Activated T-helper 1 cell treated with Interleukin-2 at 50 U/mL for 16 hours (primary cell): ENCODE data around the gene MEA1.
A peak's percentile ranks its signal among the peaks of the same experiment; 100 is the strongest.
"Not testable (repeated sequence)": the region's sequence is repeated elsewhere in the genome, so short reads cannot be mapped to it uniquely, and the experiment has no call there.

Source experiments
- DNase-seq: peaks from one replicate; pipeline ENCODE4 v3.0.0-alpha.2; 2020; ENCODE audit warnings: low read depth

MEA1 gene

DNA sequence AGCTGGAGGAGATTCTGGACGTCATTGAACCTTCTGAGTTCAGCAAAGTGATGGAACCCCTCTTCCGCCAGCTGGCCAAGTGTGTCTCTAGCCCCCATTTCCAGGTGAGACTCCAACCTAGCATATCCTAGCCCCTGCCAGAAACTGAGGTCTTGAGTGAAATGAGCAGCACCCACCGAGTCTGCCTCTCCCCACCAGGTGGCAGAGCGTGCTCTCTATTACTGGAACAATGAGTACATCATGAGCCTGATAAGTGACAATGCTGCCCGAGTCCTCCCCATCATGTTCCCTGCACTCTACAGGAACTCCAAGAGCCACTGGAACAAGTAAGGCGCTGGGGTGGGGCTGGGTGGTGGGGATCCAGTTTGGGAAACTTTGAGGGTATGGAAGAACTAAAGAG is 4.6 kb downstream of the MEA1 start:
- DNase-seq, result no peak

DNA sequence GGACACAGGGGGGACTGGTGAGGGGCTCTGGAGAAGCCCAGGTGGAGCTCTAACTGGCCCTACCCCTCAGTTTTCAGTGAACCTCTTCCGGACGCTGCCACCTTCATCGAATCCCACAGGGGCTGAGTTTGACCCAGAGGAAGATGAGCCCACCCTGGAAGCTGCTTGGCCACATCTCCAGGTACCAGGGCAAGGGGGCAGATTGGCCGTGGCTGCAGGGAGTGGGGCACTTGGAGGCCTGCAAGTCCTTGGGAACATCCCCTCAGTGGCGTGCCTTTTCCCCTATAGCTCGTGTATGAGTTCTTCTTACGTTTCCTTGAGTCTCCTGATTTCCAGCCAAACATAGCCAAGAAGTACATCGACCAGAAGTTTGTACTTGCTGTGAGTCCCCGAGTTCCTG is 6.6 kb downstream of the MEA1 start:
- no peak for DNase-seq

DNA sequence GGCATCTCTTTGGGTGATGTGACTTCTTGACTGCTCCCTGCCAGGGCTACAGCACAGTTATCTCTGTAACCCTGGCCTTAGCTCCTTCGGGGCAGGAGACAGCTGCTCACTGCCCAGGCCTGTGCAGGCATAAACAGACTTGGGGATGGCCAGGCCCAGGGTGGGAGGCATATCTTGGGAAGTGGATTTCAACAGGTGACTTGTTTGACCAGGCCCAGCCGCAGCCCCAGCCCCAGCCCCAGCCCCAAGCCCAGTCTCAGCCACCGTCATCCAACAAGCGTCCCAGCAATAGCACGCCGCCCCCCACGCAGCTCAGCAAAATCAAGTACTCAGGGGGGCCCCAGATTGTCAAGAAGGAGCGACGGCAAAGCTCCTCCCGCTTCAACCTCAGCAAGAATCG is 7.5 kb downstream of the MEA1 start:
- DNase-seq, result no peak

DNA sequence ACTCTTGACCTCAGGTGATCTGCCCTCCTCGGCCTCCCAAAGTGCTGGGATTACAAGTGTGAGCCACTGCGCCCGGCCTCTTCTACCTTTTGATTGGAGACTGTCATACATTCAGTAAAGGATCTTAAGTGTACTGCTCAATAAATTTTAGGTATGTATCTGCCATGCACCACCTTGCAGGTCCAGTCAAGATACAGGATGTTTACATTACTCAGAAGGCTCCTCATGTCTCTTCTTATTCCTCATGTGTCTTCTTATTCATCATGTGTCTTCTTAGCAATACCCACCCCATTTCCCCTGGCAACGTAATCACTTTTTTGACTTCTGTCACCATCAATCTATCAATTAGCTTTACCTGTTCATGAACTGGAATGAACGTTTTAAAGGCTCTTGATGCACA is 7.9 kb downstream of the MEA1 start:
- DNase-seq, result no peak

DNA sequence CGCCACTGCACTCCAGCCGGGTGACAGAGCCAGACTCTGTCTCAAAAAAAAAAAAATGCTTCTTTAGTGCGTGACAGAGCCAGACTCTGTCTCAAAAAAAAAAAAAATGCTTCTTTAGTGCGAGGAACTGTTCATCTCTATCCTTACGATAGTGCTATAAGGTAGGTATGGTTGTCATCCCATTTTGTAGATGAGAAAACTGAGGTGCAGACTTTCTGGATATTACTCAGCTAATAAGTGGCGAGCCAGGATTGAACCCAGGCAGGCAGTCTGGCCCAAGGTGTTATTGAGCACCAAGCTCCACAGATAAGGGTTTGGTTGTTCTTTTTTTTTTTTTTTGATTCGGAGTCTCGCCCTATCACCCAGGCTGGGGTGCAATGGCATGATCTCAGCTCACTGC is 11.9 kb downstream of the MEA1 start:
- no peak for DNase-seq

DNA sequence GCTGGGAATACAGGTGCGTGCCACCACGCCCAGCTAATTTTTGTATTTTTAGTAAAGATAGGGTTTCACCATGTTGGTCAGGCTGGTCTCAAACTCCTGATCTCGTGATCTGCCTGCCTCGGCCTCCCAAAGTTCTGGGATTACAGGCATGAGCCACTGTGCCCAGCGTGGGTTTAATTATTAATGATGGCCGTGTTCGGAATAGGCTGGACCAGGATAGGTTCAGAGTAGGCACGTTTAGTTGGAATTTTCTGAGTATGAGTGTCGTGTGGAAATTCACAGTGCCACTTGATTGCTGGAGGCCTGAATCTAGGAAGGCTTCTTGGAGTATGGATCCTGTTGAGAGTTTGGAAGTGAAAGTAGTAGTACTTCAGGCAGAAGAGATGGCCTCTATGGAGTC is 15.5 kb downstream of the MEA1 start:
- DNase-seq, result not testable (repeated sequence)

DNA sequence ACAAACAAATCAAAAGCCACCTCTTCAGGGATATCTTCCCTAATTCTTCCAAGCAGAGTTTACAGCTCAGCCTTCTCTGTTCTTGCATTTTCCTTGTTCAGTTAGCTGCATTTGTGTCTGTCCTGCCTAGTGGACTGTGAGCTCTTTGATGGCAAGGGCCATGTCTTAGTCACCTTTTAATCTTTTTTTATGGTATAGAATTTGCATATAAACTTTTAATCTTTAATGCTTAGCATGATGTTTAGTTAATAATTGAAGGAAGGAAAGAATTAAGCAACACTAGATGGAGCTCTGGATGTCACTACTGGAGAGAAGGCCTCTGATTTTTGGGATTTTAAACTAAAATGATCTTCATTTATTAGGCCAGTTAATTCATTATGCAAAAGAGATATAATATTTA is 17.2 kb downstream of the MEA1 start:
- DNase-seq, result no peak

DNA sequence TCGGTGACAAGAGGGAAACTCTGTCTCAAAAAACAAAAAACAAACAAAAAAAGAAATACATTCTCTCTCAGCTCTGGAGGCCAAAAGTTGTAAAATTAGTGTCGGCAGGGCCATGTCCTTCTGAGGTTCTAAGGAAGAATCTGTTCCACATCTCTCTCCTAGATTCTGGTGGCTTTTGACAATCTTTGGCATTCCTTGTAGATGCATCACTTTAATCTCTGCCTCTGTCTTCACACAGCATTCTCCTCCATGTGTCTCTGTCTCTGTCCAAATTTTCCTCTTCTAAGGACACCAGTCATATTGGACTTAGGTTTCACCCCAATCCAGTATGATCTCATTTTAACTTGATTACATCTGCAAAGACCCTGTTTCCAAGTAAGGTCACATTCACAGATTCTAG is 20.3 kb downstream of the MEA1 start:
- DNase-seq, result no peak

DNA sequence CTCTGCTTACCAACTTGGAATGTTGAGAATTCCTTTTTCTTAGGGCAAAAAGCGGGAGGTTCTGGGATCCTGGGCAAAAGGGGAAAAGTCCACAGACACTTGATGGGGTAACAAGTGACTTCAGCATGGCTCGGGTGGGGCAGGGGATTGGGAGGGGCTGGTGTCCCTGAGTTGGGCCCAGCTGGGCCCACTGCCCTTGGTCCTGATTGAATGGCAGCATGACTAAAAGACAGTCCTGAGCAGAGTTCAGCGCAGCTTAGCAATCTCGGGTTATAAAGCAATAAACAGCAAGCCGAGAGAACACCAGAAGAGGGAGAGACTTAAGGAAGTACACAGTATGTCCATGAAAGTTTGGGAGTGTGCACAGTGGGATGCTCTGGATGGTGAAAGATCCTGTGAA is 23.8 kb downstream of the MEA1 start:
- DNase-seq, result no peak

DNA sequence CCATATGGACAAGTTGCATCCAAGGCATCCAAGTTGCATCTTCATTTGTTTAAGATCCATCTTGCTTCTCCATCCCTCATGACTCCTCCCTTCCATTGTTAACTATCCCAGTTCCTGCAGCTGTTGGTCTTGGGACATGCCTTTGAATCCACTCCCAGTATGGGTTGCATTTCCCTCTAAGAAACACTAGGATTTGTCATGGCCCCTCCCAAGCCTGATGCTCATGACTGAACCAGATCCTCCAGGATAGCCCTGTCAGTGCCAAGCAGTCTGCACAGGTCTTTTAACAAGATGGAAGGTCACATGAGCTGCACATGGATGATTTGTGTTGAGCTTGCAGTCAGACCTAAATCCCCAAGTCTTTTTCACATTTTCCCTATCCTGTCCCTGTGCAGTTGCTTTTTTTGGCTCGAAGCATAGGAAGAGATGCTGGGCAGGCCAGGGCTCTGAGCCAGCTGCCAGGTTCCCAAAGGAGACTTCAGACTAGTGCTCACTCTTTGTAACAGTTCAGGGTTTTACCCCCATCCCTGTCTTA is 25.2 kb downstream of the MEA1 start:
- DNase-seq, result no peak

DNA sequence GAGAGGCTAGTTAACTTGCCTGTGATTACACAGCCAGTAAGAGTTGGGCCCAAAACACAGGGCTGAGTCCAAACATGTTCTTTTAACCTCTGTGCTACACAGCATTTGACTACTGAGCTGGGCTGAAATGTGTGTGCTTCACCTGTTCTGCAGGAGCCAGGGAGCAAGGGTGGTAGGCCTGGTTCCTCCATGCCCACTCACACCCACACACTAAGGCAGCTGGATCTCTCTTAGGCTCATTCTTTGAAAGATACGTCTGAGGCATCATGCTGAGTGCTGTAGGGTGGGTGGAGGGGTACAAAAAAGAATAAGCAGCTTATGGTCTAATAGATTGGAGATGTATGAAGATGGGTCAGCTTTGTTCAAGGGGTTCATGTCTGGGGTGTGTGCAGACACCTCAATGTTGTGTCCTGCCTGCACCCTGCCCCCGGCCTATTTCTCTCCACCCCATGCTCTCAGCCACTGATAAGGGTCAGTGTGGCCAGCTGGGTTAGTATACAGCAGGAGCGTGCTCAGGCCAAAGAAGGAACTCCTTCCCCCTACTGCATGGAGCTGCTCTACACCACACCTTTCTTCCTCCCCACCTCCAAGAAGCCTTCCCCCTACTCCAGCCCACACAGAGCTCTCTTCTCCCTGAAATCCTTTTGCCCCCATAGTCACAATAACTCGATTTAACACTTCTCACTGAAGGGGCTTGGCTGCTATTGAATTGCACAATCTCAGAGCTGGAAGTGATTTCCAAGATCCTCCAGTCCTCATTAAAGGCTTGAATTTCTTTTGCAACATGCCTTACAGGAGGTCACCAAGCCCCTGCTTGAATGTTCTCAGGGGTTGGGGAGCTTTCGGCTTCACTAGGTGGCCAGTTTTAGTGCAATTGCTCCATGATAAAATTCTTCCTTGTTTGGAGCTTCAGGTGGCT is 26.0 kb downstream of the MEA1 start:
- DNase-seq, result no peak

DNA sequence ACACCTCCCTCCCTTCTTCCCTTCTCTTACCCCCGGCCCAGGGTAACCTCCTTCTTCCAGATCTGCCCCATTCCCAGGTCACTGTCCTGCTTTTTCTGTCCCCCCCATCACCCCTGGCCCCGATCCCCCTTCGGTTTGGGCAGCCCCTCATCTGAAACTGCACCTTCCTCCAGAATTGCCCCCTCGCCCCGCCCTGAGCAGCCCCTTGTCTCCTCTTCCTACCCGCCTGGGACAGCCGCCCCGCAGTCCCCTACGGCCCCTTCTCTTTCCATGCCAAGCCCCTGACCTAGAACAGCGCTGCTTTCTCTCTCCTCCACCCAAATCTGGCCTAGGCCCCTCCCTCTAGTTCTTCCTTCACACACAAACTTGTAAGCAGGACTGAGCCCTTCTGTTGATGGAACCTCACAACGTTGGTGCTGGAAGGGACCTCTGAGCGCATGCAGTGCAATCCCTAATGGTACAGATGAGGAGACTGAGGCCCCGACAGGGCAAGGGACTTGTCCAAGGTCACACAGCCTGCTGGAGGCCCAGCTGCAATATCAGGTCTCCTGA is 28.7 kb downstream of the MEA1 start:
- DNase-seq, result no peak

DNA sequence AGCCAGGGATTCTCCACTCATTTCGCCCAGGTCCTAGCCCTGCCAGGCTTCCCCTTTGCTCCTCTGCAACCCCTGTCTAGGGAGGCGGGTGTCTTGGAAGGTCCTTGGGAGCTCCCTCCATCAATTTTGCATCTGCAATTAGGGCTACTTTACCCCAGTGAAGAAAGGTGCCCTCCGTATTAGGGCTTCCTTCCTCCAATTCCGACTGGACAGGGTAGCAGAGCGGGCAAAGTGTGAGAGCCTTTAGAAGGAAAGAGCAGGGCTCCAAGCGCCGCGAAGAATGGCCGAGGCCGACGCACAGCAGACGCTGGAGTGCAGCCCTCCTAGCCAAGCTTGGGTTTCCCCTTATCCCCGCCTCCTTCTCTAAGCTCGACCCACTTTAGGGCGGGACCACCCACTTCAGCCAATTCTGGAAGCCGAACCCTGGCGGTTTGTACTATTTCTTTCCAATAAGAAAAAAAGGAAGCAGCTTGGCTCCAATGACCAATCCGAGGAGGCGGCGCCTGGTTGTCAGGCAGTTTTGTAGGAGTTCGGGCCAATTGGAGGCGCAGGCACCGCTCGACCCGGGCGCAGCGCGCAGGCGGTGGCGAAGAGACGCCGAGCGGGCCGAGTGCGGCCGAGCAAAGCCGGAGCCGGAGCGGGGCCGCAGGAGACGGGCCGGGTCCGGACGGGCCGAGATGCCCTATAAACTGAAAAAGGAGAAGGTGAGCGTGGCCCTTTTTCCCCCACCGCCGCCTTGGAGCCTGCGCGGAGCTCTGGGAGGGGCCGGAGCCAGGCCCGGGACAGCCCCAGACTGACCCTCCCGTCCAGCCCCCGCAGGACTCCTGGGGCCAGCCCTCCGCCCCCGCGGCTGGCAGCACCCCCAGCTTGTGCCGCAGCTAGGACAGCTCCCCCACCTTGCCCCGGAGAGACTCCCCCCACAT is 29.5 kb downstream of the MEA1 start, which contains the start of gene PPP2R5D:
TSS of gene PPP2R5D (plus strand) at position 570 of the 923 bp plus-strand sequence. CDS start at position 678, 108 bp downstream.
- DNase-seq, result peak; percentile 93

DNA sequence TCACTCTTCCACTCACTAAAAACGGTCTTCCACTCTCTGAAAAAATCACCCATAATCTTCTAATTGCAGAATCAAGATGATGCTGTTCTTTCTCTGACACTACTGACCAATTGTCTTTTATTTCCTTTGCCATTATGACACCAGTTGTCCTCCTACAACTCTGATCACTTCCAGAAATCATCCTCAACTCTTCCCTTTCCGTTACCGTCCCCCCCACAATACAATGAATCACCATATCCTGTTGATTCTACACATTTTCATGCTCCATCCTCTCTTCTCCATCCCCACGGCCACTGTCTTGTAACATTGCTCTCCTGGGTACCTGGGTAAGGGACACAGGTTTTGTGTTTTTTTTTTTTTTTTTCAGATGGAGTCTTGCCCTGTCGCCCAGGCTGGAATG is 31.9 kb downstream of the MEA1 start:
- DNase-seq, result no peak

DNA sequence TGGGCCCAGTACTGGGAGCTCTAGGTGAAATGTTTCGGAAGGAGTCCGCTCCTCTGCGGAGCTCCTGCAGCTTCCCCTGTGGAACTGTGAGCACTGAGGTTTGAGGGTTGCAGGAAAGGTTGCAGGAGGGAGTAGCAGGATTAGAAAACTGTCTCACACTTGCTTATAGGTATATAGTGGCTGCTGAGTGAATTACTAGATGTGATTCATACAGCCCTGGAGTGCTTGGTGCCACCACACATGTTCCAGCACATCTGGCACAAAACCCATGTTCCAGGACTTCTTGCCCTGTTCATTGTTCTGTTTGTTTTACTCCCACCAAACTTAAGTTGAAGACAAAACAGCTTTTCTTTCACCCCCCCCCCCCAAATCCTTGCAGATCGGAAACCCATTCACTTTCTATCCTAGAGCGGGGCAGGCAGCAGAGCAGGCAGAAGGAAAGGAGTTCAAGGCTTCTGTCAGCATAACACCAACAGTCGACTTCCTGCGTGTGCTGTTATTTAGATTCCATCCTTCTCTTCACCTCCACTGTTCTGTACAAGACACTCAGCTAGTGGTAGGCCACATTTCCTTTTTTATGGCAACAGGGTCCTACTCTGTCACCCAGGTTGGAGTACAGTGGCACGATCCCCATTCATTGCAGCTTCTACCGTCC is 34.1 kb downstream of the MEA1 start:
- no peak for DNase-seq

DNA sequence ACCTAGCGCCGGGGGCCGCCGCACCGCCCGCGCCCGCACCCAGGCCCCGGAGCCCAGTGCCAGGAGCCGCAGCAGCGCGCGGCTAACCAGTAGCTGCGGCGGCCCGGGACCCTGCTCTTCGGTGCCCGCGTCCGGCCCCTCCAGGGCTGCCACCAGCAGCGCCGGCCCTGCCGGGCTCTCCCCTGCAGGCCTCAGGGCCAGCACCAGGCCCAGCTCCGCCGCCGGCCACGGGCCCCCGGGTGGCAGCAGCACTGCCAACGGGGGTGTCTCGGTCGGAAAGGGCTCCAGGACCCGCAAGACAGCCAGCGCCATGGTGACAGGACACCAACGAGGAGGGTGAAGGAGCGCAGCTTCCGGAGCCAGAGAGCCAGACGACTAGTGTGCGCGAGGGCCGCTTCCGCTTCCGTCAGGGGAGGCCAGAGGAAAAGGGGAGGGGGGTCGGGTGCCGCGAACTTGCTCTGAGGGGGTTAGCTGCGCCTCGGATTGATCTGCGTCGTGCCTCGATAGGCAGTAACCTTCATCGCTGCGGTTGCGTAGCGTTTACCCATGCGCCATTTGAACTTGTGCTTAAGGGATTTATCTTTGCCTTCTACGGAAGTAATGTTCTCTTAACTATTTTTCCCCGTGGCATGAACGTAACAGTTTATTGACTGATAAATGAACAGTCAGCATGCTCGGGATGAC is 34.8 kb downstream of the MEA1 start, which contains the start of gene PEX6:
TSS of gene PEX6 (minus strand) at position 343 of the 684 bp plus-strand sequence. CDS start at position 312, 31 bp downstream.
- DNase-seq, result peak; percentile 91

DNA sequence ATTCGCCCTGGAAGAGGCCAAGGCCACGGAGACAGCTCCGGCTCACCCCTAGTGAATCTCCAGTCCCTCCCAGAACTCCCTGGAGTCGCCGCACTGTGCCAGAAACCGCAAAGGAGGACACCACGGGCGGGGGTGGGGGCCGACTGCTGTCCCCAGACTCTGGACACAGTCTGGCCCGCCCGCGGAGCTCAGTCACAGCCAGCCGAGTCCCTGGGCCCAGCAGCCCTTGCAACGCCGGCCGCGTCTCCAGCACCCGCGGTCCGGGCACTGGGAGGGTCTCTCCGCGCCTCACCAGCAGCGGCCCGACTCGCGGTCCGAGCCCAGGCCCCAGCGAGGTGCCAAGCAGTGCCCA is 35.3 kb downstream of the MEA1 start:
- no peak for DNase-seq

DNA sequence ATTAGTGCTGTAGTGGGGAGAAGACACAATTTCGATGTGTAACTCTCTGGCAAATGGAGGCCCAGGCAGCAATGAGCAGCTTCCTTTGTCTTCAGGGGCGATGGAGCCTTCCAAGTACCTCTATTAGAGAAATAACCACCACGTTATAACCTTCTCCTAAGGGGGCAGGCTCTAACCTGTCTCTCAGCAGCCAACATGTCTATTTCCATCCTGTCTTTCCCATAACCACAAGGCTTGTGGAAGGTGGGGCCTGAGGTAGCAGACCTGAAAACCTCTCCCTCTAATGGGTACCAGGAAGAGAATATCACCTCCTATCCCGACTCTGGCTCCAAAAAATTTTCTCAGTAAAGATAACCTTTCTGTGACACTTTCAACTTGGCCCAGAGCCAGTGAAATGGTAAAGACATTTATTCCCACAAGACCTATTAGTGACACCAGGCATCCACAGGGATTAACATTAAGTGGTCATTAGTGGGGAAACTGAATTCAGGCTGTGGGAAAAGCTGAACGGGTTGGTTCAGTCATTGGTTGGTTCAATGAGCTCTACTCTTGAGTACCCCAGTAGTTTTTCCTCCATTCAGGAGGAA is 38.7 kb downstream of the MEA1 start:
- DNase-seq, result no peak

DNA sequence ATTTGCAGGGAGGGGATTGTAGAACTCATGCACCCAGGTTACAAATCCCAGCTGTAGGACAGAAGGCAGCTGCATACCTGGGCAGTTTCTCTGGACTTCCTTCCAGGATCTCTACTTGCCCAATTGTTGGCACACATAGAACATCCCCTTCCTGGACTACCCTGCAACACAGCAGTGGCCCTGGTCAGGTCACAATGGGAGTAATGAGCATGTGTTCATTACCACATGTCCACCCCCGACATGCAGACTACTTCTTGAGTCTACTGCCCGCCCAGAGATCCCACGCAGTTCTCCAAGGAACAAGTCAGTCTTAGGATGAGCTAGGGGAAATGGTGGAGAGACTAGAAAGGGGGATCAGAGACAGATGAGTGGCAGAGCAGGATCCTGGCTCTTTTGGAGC is 39.8 kb downstream of the MEA1 start:
- DNase-seq, result no peak

DNA sequence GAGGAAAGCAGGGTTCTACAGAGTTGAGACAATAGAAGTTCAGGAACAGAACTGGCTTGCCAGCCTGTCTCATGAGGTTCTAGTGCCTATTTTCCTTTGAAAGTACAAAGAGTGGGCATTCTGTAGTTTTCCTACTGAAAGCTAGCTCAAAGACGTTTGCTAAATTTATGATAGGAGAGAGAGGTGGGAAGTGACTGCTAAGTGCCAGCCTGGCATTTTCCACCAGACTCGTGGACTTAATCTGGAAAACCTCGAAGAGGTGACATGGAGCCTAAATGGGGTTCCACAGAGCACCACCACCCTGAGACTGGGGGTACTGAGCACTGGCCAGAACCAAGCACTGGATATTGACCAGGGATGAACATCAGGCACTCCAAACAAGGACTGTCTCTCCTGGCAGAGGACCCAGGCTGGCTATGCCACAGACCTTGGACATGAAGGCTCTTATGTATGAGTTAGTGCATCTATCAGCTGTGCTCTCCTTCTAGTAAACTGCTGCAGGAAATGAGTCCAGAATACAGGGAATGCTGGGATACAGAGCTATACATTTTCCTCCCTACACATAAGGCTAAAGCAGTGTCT is 41.9 kb downstream of the MEA1 start:
- DNase-seq, result no peak
